Esophagus squamous epithelium (tissue), 4 donors: ENCODE data around the gene SMYD3.

Experiments used
- POLR2A ChIP-seq, 4 donors: fragments of 450-650 bp; IDR thresholded peaks; one replicate each; pipeline ENCODE4 v1.6.1; 2017; ENCODE audit warnings: antibody characterized with exemption in 4 of 4, mild to moderate bottlenecking in 4 of 4, moderate library complexity in 3 of 4
- TF ChIP-seq, protein P1 (sequence below), 6 experiments: fragments of 450-650 bp in 4 of 6; fragments of 200-600 bp in 2 of 6; sonication (generic) in 2 of 6; IDR thresholded peaks; one replicate each; pipeline ENCODE4 v1.5.1; 2016 to 2019; ENCODE audit warnings: antibody characterized with exemption in 6 of 6, mild to moderate bottlenecking in 4 of 6, moderate library complexity in 4 of 6

DNA sequence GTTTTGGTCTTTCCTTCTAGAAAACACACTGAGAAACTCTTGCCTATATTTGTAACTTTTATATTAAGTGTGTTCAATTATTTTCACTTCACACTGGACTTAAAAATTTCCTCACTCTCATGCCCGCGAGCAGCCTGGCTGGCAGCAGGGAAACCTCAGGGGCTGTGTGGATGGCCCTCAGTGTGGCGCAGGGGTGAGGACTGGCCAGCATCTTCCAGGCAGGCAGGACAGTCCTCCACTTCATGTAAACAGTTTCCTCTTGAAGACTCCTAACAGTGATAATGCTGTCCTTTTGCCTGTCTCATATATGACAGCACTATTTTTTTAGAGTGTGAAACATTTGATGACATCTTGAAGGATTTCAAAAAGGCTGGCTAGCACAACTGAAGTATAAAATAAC is 733.7 kb downstream of the SMYD3 start:
- TF ChIP-seq, protein P1, sequence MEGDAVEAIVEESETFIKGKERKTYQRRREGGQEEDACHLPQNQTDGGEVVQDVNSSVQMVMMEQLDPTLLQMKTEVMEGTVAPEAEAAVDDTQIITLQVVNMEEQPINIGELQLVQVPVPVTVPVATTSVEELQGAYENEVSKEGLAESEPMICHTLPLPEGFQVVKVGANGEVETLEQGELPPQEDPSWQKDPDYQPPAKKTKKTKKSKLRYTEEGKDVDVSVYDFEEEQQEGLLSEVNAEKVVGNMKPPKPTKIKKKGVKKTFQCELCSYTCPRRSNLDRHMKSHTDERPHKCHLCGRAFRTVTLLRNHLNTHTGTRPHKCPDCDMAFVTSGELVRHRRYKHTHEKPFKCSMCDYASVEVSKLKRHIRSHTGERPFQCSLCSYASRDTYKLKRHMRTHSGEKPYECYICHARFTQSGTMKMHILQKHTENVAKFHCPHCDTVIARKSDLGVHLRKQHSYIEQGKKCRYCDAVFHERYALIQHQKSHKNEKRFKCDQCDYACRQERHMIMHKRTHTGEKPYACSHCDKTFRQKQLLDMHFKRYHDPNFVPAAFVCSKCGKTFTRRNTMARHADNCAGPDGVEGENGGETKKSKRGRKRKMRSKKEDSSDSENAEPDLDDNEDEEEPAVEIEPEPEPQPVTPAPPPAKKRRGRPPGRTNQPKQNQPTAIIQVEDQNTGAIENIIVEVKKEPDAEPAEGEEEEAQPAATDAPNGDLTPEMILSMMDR (IDR thresholded peaks at IDR 0.05), result no peak
- no peak for TF ChIP-seq POLR2A (IDR thresholded peaks at IDR 0.05)
